HUES48 (cell line): ENCODE results near the gene PPP1R1C.

Experiments
- H3K27ac ChIP-seq: one replicate; pipeline ENCODE4 v1.7.0; 2013; ENCODE audit warnings: low read depth, low read length, inconsistent platforms
- H3K27me3 ChIP-seq: 2 replicates; pipeline ENCODE4 v1.6.1; 2013; ENCODE audit warnings: mild to moderate bottlenecking, low read length; ENCODE audit not compliant: control insufficient read depth, insufficient read depth
- H3K36me3 ChIP-seq: 2 replicates; pipeline ENCODE4 v1.6.1; 2013; ENCODE audit warnings: low read length; ENCODE audit not compliant: control insufficient read depth, insufficient read depth
- H3K4me1 ChIP-seq: 2 replicates; pipeline ENCODE4 v1.6.1; 2013; ENCODE audit warnings: mild to moderate bottlenecking, low read length; ENCODE audit not compliant: control insufficient read depth, insufficient read depth
- H3K4me3 ChIP-seq: 2 replicates; pipeline ENCODE4 v1.5.1; 2013; ENCODE audit warnings: mild to moderate bottlenecking, low read depth, low read length
- H3K9ac ChIP-seq: 2 replicates; pipeline ENCODE4 v1.6.1; 2013; ENCODE audit warnings: mild to moderate bottlenecking, low read depth, low read length, moderate library complexity
- H3K9me3 ChIP-seq: 2 replicates; pipeline ENCODE4 v1.6.1; 2013; ENCODE audit warnings: low read length; ENCODE audit not compliant: control insufficient read depth, insufficient read depth

PPP1R1C gene

GRCh38 chr2:182117196-182117595, 131.5 kb downstream of the PPP1R1C start:
- no peaks in the 10 kb centered on the region for H3K27me3 ChIP-seq
- H3K9me3 ChIP-seq, result no peaks in the 10 kb centered on the region
- H3K36me3 ChIP-seq, result no peaks in the 10 kb centered on the region
- no peak overlapping the region for H3K4me3 ChIP-seq
- H3K9ac ChIP-seq, result no peak overlapping the region
- no peak overlapping the region for H3K27ac ChIP-seq
- no peaks in the 10 kb centered on the region for H3K4me1 ChIP-seq

GRCh38 chr2:182128821-182129707, 143.4 kb downstream of the PPP1R1C start:
- Histone ChIP-seq H3K4me3 (no peak overlapping the region), H3K4me1 (no peaks in the 10 kb centered on the region), H3K9ac (no peak overlapping the region), H3K36me3 (no peaks in the 10 kb centered on the region), H3K27me3 (no peaks in the 10 kb centered on the region), H3K27ac (no peak overlapping the region), H3K9me3 (no peaks in the 10 kb centered on the region)

GRCh38 chr2:182132605-182133004, 147.0 kb downstream of the PPP1R1C start:
- no peaks in the 10 kb centered on the region for H3K36me3 ChIP-seq
- H3K27me3 ChIP-seq, result no peaks in the 10 kb centered on the region
- no peaks in the 10 kb centered on the region for H3K4me1 ChIP-seq
- H3K4me3 ChIP-seq, result no peak overlapping the region
- H3K9ac ChIP-seq, result no peak overlapping the region
- H3K9me3 ChIP-seq, result no peaks in the 10 kb centered on the region
- no peak overlapping the region for H3K27ac ChIP-seq

- Histone ChIP-seq H3K27me3 (no peaks in the 10 kb centered on the region), H3K4me3 (no peak overlapping the region), H3K9ac (no peak overlapping the region), H3K36me3 (no peaks in the 10 kb centered on the region), H3K27ac (no peak overlapping the region), H3K9me3 (no peaks in the 10 kb centered on the region), H3K4me1 (no peaks in the 10 kb centered on the region)
Measured at GRCh38 chr2:182133195-182133891, 147.7 kb downstream of the PPP1R1C start.

GRCh38 chr2:182134201-182134600, 148.5 kb downstream of the PPP1R1C start:
- no peaks in the 10 kb centered on the region for H3K27me3 ChIP-seq
- H3K36me3 ChIP-seq, result no peaks in the 10 kb centered on the region
- H3K9me3 ChIP-seq, result no peaks in the 10 kb centered on the region
- H3K27ac ChIP-seq, result no peak overlapping the region
- no peak overlapping the region for H3K9ac ChIP-seq
- H3K4me1 ChIP-seq, result no peaks in the 10 kb centered on the region
- no peak overlapping the region for H3K4me3 ChIP-seq

- no peaks in the 10 kb centered on the region for H3K9me3 ChIP-seq
- H3K4me3 ChIP-seq, result no peak overlapping the region
- H3K4me1 ChIP-seq, result peaks cover 10% of the 10 kb centered on the region
- H3K36me3 ChIP-seq, result no peaks in the 10 kb centered on the region
- H3K27me3 ChIP-seq, result no peaks in the 10 kb centered on the region
- no peak overlapping the region for H3K27ac ChIP-seq
- H3K9ac ChIP-seq, result no peak overlapping the region
Measured at GRCh38 chr2:182142062-182142461, 156.4 kb downstream of the PPP1R1C start.

GRCh38 chr2:182144041-182144775, 158.6 kb downstream of the PPP1R1C start:
- Histone ChIP-seq H3K4me1 (peaks cover 10% of the 10 kb centered on the region), H3K9ac (no peak overlapping the region), H3K4me3 (no peak overlapping the region), H3K36me3 (no peaks in the 10 kb centered on the region), H3K9me3 (no peaks in the 10 kb centered on the region), H3K27me3 (no peaks in the 10 kb centered on the region), H3K27ac (peak overlapping the region; percentile 42)

GRCh38 chr2:182144776-182145165, 159.1 kb downstream of the PPP1R1C start:
- no peaks in the 10 kb centered on the region for H3K27me3 ChIP-seq
- peaks cover 10% of the 10 kb centered on the region for H3K4me1 ChIP-seq
- H3K4me3 ChIP-seq, result no peak overlapping the region
- no peaks in the 10 kb centered on the region for H3K36me3 ChIP-seq
- peak overlapping the region; percentile 42 for H3K27ac ChIP-seq
- H3K9ac ChIP-seq, result no peak overlapping the region
- H3K9me3 ChIP-seq, result no peaks in the 10 kb centered on the region

- H3K4me1 ChIP-seq, result peaks cover 10% of the 10 kb centered on the region
- no peaks in the 10 kb centered on the region for H3K36me3 ChIP-seq
- H3K9ac ChIP-seq, result no peak overlapping the region
- no peak overlapping the region for H3K27ac ChIP-seq
- H3K27me3 ChIP-seq, result no peaks in the 10 kb centered on the region
- no peaks in the 10 kb centered on the region for H3K9me3 ChIP-seq
- H3K4me3 ChIP-seq, result no peak overlapping the region
Measured at GRCh38 chr2:182148344-182148743, 162.7 kb downstream of the PPP1R1C start.

GRCh38 chr2:182163878-182164277, 178.2 kb downstream of the PPP1R1C start:
- H3K4me1 ChIP-seq, result no peaks in the 10 kb centered on the region
- H3K9me3 ChIP-seq, result no peaks in the 10 kb centered on the region
- H3K4me3 ChIP-seq, result no peak overlapping the region
- no peaks in the 10 kb centered on the region for H3K27me3 ChIP-seq
- H3K9ac ChIP-seq, result no peak overlapping the region
- no peaks in the 10 kb centered on the region for H3K36me3 ChIP-seq
- H3K27ac ChIP-seq, result no peak overlapping the region

- Histone ChIP-seq H3K36me3 (no peaks in the 10 kb centered on the region), H3K9ac (no peak overlapping the region), H3K27me3 (no peaks in the 10 kb centered on the region), H3K4me1 (no peaks in the 10 kb centered on the region), H3K4me3 (no peak overlapping the region), H3K27ac (no peak overlapping the region), H3K9me3 (no peaks in the 10 kb centered on the region)
Measured at GRCh38 chr2:182164686-182165085, 179.0 kb downstream of the PPP1R1C start.
